K562 (cell line): Measurements from ENCODE around the gene KCNJ9.

Source experiments
- BACH1 ChIP-seq: fragments of 200-800 bp; sonication (Bioruptor generic); IDR thresholded peaks from 2 replicates; pipeline ENCODE4 v1.6.1; 2016; ENCODE audit warnings: missing genetic modification characterization, missing compliant biosample characterization
- ELF2 ChIP-seq: fragments of 250-450 bp; sonication (Bioruptor Pico); IDR thresholded peaks from 2 replicates; pipeline ENCODE4 v1.5.0; 2021; ENCODE audit warnings: mild to moderate bottlenecking
- EZH2 ChIP-seq: IDR thresholded peaks from 2 replicates; pipeline ENCODE4 v1.6.1; 2012; ENCODE audit warnings: low read depth, mild to moderate bottlenecking, inconsistent platforms, low read length, borderline replicate concordance
- HNRNPLL ChIP-seq: fragments of 200-400 bp; formaldehyde crosslinking; IDR thresholded peaks from 2 replicates; pipeline ENCODE4 v1.6.1; 2017; ENCODE audit warnings: low read length, low read depth, mild to moderate bottlenecking; ENCODE audit not compliant: poor library complexity, severe bottlenecking
- PREB ChIP-seq: sonication (generic); formaldehyde crosslinking; IDR thresholded peaks from 2 replicates; pipeline ENCODE4 v1.8.1; 2023; ENCODE audit warnings: mild to moderate bottlenecking, missing genetic modification reagents
- STAG1 ChIP-seq: sonication (generic); formaldehyde crosslinking; IDR thresholded peaks from 2 replicates; pipeline ENCODE4 v1.5.0; 2020; ENCODE audit warnings: missing genetic modification reagents, borderline replicate concordance
- ZNF282 ChIP-seq: sonication (generic); formaldehyde crosslinking; IDR thresholded peaks from 2 replicates; pipeline ENCODE4 v1.8.1; 2023; ENCODE audit warnings: missing genetic modification reagents
- ZNF589 ChIP-seq: fragments of 200-800 bp; sonication (Bioruptor generic); IDR thresholded peaks from 2 replicates; pipeline ENCODE4 v1.6.1; 2016; ENCODE audit warnings: low read depth, missing genetic modification characterization, missing compliant biosample characterization
- ZNF766 ChIP-seq: fragments of 200-800 bp; sonication (Bioruptor generic); conservative IDR thresholded peaks from 2 replicates; pipeline ENCODE4 v1.6.1; 2016; ENCODE audit warnings: missing genetic modification characterization, missing compliant biosample characterization
- ZNF830 ChIP-seq: fragments of 250-450 bp; sonication (Bioruptor Pico); IDR thresholded peaks from 2 replicates; pipeline ENCODE4 v1.5.0; 2021; ENCODE audit warnings: mild to moderate bottlenecking

GRCh38 chr1:160052936-160053335 lies 28.4 kb upstream of the KCNJ9 start:
- TF ChIP-seq STAG1 (CRISPR knock-in tag) (no peak), ZNF282 (CRISPR knock-in tag) (no peak), ZNF589 (no peak), ELF2 (CRISPR knock-in tag) (no peak), EZH2 (no peak), ZNF766 (CRISPR knock-in tag) (0 out of 2 replicates have a peak, but pooled peaks have one; percentile 46), BACH1 (tag) (no peak), PREB (CRISPR knock-in tag) (no peak), HNRNPLL (no peak), ZNF830 (CRISPR knock-in tag) (no peak)
